ENCODE measurements around the gene CBFA2T3. TPM values are rescaled to one million over a fixed set of nuclear protein-coding genes. Genes with fewer than 3 reads are reported as not detected.

The CBFA2T3 gene
- total RNA-seq, 4 donors from 2014 or later = 1.4 to 5.8 (median 1.5) TPM

- Histone ChIP-seq H3K4me3 (no peak overlapping the region), H3K36me3 (no peaks in the 10 kb centered on the region), H3K27ac (no peak overlapping the region), H3K4me1 (no peaks in the 10 kb centered on the region), H3K27me3 (peaks cover 84% of the 10 kb centered on the region), H3K9me3 (peaks cover 0 to 32% (median 0%) of the 10 kb centered on the region in 3 donors)
- ATAC-seq = no peak
- TF ChIP-seq EP300 (IDR thresholded peaks at IDR 0.05) (no peak), POLR2A (IDR thresholded peaks at IDR 0.05) (no peak), CTCF (IDR thresholded peaks at IDR 0.05) (no peak)
- no CpG with 5 or more reads among the region's 23 CpGs for WGBS, 2 donors (ENCODE audit: low coverage in 1 of 2)
Measured at GRCh38 chr16:89023621-89024511, 46.9 kb upstream of the CBFA2T3 start.

DNA sequence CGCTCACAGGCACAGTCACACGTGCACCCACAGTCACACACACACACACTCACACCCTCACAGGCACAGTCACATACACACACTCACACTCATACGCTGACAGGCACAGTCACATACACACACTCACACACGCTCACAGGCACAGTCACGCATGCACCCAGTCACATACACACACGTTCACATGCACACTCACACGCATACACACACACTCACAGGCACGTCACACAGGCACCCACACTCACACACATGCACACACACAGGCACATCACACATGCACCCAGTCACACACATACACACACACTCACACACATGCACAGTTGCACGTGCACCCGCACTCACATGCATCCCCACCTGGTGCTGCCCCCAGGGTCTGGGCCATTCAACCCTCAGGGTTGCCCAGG, 46.1 kb upstream of the CBFA2T3 start:
- Histone ChIP-seq H3K4me3 (no peak overlapping the region), H3K4me1 (no peaks in the 10 kb centered on the region), H3K36me3 (no peaks in the 10 kb centered on the region), H3K27me3 (peaks cover 86% of the 10 kb centered on the region), H3K27ac (no peak overlapping the region), H3K9me3 (peaks cover 0 to 32% (median 0%) of the 10 kb centered on the region in 3 donors)
- TF ChIP-seq EP300 (IDR thresholded peaks at IDR 0.05) = no peak
- ATAC-seq = no peak
- WGBS, 2 donors (ENCODE audit: low coverage in 1 of 2) = 83 to 94% methylated on average over 7 to 8 of the region's 10 CpGs

- WGBS, 2 donors (ENCODE audit: low coverage in 1 of 2) = 40 to 43% methylated on average over 1 to 7 of the region's 25 CpGs
- Histone ChIP-seq H3K4me1 (no peaks in the 10 kb centered on the region), H3K27ac (no peak overlapping the region), H3K9me3 (peaks cover 0 to 30% (median 0%) of the 10 kb centered on the region in 3 donors), H3K27me3 (peaks cover 85% of the 10 kb centered on the region), H3K36me3 (no peaks in the 10 kb centered on the region), H3K4me3 (no peak overlapping the region)
- no peak for ATAC-seq
- no peak for TF ChIP-seq EP300 (IDR thresholded peaks at IDR 0.05)
- TF ChIP-seq POLR2A (IDR thresholded peaks at IDR 0.05) = no peak
- no peak for TF ChIP-seq CTCF (IDR thresholded peaks at IDR 0.05)
- no peak for TF ChIP-seq POLR2AphosphoS5 (IDR thresholded peaks at IDR 0.05)
Measured at GRCh38 chr16:89022051-89022836, 45.2 kb upstream of the CBFA2T3 start.

GRCh38 chr16:89020925-89021595, 44.1 kb upstream of the CBFA2T3 start:
- H3K4me1 ChIP-seq = no peaks in the 10 kb centered on the region
- no peaks in the 10 kb centered on the region for H3K36me3 ChIP-seq
- WGBS, 2 donors (ENCODE audit: low coverage in 1 of 2) = 80 to 85% methylated on average over 1 to 21 of the region's 23 CpGs
- H3K9me3 ChIP-seq = peaks cover 0 to 18% (median 0%) of the 10 kb centered on the region in 3 donors
- H3K4me3 ChIP-seq = no peak overlapping the region
- TF ChIP-seq POLR2A (IDR thresholded peaks at IDR 0.05) (no peak), EP300 (IDR thresholded peaks at IDR 0.05) (no peak), CTCF (IDR thresholded peaks at IDR 0.05) (no peak), POLR2AphosphoS5 (IDR thresholded peaks at IDR 0.05) (no peak)
- no peak for ATAC-seq
- H3K27ac ChIP-seq = no peak overlapping the region
- H3K27me3 ChIP-seq = peaks cover 92% of the 10 kb centered on the region

Measured in gastroesophageal sphincter (tissue), 4 donors.